Measurements from ENCODE around the gene PIK3R6. TPM values are rescaled to one million over a fixed set of nuclear protein-coding genes. Genes with fewer than 3 reads are reported as not detected.

PIK3R6 gene
- total RNA-seq, 1 experiment from 2014 or later = not detected

DNA sequence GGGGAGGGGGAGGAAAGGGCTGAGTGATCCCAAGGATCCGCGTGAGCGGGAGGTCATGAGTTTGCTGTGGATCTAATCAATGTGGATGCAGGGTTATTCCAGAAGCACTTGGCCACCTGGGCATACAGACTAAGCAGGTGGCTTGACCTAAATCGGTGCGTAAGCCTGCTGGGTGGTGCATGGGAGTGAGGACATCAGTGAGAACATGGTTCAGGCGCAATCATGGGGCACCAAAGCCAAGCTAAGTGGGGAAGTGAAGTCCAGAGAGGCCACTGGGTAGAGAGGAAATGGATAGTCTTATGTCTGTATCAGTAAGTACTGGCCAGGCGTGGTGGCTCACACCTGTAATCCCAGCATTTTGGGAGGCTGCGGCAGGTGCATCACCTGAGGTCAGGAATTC lies 49.4 kb downstream of the PIK3R6 start:
- no CpG with 5 or more reads among the region's 8 CpGs for WGBS (ENCODE audit: extremely low coverage, insufficient read length, low lambda C conversion rate)
- no peaks in the 10 kb centered on the region for H3K27me3 ChIP-seq (ENCODE audit: insufficient read depth, low read length)
- TF ChIP-seq, protein P1, sequence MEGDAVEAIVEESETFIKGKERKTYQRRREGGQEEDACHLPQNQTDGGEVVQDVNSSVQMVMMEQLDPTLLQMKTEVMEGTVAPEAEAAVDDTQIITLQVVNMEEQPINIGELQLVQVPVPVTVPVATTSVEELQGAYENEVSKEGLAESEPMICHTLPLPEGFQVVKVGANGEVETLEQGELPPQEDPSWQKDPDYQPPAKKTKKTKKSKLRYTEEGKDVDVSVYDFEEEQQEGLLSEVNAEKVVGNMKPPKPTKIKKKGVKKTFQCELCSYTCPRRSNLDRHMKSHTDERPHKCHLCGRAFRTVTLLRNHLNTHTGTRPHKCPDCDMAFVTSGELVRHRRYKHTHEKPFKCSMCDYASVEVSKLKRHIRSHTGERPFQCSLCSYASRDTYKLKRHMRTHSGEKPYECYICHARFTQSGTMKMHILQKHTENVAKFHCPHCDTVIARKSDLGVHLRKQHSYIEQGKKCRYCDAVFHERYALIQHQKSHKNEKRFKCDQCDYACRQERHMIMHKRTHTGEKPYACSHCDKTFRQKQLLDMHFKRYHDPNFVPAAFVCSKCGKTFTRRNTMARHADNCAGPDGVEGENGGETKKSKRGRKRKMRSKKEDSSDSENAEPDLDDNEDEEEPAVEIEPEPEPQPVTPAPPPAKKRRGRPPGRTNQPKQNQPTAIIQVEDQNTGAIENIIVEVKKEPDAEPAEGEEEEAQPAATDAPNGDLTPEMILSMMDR (conservative IDR thresholded peaks at IDR 0.05) = no peak
- Mint-ChIP-seq H3K4me3 (no peak overlapping the region), H3K27ac (no peak overlapping the region), H3K36me3 (ENCODE audit: insufficient read depth in 1 of 3, low read depth in 3 of 3) (no peaks in the 10 kb centered on the region), H3K27me3 (ENCODE audit: low read depth) (peaks cover 24% of the 10 kb centered on the region), H3K4me1 (peaks cover 3 to 11% of the 10 kb centered on the region in 2 experiments; a peak in 2 of 4 replicates), H3K9me3 (peaks cover 0 to under 1% of the 10 kb centered on the region in 2 experiments; a peak in 1 of 5 replicates)
- no peak overlapping the region for H3K23ac ChIP-seq (ENCODE audit: insufficient read length, low read depth, low read length)
- H3K27ac ChIP-seq (ENCODE audit: insufficient read length, low read depth, low read length) = no peak overlapping the region
- no peak overlapping the region for H3K4me2 ChIP-seq (ENCODE audit: insufficient read depth, insufficient read length, low read length)
- H2BK12ac ChIP-seq (ENCODE audit: insufficient read length, low read depth, low read length) = no peak overlapping the region
- no peak overlapping the region for H3K4ac ChIP-seq (ENCODE audit: low read depth, low read length)
- H3K18ac ChIP-seq (ENCODE audit: insufficient read length, low read depth, low read length) = no peak overlapping the region
- H2BK15ac ChIP-seq (ENCODE audit: low read depth, low read length) = no peak overlapping the region
- H3K14ac ChIP-seq (ENCODE audit: insufficient read depth, low read length) = no peak overlapping the region
- H3K23me2 ChIP-seq (ENCODE audit: insufficient read length, low read depth, low read length, poor library complexity, severe bottlenecking) = no peaks in the 10 kb centered on the region
- no peak overlapping the region for H2BK20ac ChIP-seq (ENCODE audit: low read depth, low read length, poor library complexity, severe bottlenecking)
- no peaks in the 10 kb centered on the region for H3K9me3 ChIP-seq (ENCODE audit: control insufficient read depth, low read depth, low read length)
- H4K8ac ChIP-seq (replicated peaks; ENCODE audit: insufficient read length, low read depth, low read length) = no peak overlapping the region
- H2BK5ac ChIP-seq (ENCODE audit: insufficient read length, low read length) = no peak overlapping the region
- H2AK5ac ChIP-seq (ENCODE audit: insufficient read length, low read length) = no peak overlapping the region
- no peaks in the 10 kb centered on the region for H3K79me2 ChIP-seq (ENCODE audit: insufficient read depth, low read length)
- H2BK120ac ChIP-seq (ENCODE audit: low read depth, low read length, poor library complexity, severe bottlenecking) = no peak overlapping the region
- no peaks in the 10 kb centered on the region for H3K79me1 ChIP-seq (ENCODE audit: insufficient read depth, low read depth, low read length, poor library complexity, severe bottlenecking)
- H3K4me1 ChIP-seq (ENCODE audit: insufficient read depth, low read length) = no peaks in the 10 kb centered on the region
- H3T11ph ChIP-seq (ENCODE audit: low read length) = no peak overlapping the region
- H3K56ac ChIP-seq (ENCODE audit: insufficient read length, low read depth, low read length) = no peak overlapping the region
- H4K5ac ChIP-seq (ENCODE audit: insufficient read length, low read depth, low read length) = no peak overlapping the region
- no peaks in the 10 kb centered on the region for H4K20me1 ChIP-seq (ENCODE audit: control insufficient read depth, insufficient read depth, insufficient read length)
- no peak overlapping the region for H4K91ac ChIP-seq (ENCODE audit: insufficient read length, low read depth, low read length)
- no peak overlapping the region for H2AFZ ChIP-seq (ENCODE audit: low read length)
- H3K9ac ChIP-seq (ENCODE audit: extremely low read depth, insufficient read length, low read length) = no peak overlapping the region
- DNase-seq = peak; percentile 27
